GM12801 (cell line): ENCODE measurements around the gene AMOTL2.

ENCODE experiments used
- TF ChIP-seq, protein P1 (sequence below): IDR thresholded peaks from one replicate; pipeline ENCODE4 v1.5.1; 2011; ENCODE audit warnings: control low read depth; ENCODE audit not compliant: insufficient read length; ENCODE audit errors: extremely low read depth

Gene AMOTL2

DNA sequence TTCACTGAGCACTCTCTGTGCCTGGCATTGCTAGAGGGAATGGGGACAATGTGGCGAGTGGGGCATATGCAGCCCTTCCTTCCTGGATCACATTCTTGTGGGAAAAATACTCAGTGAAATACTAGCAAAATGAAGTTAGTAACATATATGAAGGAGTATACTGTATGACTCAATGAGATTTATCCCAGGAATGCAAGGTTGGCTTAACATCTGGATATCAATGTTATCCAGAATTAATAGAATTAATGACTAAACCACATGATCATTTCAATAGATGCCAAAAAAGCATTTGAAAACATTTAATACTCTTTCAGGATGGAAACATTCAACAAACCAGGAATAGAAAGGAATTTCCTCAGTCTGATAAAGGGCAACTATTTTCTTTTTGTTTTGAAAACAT is 27.5 kb downstream of the AMOTL2 start:
- TF ChIP-seq, protein P1, sequence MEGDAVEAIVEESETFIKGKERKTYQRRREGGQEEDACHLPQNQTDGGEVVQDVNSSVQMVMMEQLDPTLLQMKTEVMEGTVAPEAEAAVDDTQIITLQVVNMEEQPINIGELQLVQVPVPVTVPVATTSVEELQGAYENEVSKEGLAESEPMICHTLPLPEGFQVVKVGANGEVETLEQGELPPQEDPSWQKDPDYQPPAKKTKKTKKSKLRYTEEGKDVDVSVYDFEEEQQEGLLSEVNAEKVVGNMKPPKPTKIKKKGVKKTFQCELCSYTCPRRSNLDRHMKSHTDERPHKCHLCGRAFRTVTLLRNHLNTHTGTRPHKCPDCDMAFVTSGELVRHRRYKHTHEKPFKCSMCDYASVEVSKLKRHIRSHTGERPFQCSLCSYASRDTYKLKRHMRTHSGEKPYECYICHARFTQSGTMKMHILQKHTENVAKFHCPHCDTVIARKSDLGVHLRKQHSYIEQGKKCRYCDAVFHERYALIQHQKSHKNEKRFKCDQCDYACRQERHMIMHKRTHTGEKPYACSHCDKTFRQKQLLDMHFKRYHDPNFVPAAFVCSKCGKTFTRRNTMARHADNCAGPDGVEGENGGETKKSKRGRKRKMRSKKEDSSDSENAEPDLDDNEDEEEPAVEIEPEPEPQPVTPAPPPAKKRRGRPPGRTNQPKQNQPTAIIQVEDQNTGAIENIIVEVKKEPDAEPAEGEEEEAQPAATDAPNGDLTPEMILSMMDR = no peak

DNA sequence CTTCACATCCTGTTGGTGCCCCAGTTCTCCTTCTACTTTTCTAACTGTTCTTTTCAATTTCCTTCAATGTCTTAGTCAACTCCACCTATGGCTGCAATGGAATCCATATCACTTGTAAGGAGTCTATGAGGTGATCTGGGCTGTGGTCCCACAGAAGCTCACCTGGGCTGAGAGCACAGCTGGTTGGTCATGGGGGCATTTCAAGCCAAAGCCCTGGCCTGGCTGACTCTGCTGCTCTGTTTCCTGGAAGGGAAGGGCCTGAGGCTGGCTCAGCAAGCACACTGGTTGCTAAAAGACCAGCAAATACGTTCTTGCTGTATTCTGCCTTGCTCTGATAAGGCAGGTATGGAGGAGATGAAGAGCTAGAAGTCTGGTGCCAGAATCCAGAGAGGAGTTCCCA is 29.0 kb downstream of the AMOTL2 start:
- TF ChIP-seq, protein P1 = no peak

DNA sequence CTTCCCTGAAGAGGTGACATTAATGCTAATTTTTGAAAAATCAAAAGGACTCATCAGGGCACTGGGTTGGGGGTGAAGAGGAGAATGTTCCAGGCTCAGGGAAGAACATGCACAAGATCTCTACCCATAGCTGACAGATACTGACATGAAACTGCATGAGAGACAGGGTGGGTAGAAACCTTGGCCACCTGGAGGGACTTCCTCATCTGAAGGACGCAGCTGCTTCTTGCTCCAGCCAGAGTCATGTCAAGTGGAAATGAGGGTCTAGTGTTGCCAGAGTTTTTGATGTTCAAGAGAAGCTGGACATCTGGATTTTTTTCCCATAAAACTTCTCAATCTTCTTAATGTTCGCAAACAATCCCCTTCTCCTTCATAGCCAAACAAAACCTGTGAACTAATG is 29.7 kb downstream of the AMOTL2 start:
- TF ChIP-seq, protein P1 = no peak

DNA sequence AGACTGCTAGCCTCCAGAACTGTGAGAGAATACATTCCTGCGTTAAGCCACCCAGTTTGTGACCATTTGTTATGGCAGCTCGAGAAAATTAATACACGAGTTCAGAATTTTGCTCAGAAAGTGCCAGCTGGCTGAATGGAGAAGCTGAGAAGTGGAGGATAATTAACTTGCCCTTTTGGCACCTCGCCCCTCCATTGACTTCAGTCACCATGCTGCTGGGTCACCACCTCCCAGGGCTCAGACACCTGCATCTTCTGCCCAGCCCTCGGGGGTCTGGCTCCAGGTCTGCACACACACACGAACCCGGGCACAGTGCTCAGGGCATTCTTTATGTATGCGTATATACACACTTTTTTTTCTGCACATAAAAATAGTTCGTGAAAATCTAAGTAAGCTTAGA is 32.0 kb downstream of the AMOTL2 start:
- TF ChIP-seq, protein P1 = no peak

DNA sequence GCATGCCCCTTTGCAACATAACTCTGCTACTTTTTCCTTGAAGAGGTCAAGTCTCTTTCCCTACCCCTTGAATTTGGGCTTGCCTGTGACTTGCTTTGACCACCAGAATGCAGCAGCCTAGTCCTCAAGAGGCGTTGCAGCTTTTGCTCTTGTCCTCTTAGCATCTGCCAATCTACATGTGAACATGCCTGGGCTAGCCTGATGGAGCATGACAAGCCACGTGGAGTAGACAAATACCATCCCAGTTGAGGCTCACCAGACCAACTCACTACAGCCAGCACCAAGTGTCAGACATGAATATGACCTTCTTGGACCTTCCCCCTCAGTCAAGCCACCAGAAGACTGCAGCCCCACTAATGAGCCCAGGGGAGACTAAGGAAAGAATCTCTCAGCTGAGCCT is 32.9 kb downstream of the AMOTL2 start:
- TF ChIP-seq, protein P1 = no peak

DNA sequence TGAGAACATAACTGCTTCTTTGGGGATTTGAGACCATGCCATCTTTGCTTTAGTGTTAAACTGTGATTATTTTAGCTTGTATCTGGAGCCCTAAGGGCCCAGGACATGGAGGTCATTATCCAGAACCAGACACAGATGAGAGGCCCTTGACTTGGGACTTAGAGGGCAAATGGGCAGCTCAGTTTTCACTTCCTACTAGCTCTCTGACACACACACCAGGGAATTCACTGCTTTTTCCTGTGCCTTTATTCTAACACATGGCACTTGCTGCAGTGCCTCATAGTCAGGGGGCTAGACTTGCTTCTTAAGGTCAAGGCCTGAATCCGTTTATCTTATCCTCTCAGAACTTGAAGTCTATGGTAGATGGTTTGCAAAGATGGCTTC is 33.3 kb downstream of the AMOTL2 start:
- TF ChIP-seq, protein P1 = no peak

DNA sequence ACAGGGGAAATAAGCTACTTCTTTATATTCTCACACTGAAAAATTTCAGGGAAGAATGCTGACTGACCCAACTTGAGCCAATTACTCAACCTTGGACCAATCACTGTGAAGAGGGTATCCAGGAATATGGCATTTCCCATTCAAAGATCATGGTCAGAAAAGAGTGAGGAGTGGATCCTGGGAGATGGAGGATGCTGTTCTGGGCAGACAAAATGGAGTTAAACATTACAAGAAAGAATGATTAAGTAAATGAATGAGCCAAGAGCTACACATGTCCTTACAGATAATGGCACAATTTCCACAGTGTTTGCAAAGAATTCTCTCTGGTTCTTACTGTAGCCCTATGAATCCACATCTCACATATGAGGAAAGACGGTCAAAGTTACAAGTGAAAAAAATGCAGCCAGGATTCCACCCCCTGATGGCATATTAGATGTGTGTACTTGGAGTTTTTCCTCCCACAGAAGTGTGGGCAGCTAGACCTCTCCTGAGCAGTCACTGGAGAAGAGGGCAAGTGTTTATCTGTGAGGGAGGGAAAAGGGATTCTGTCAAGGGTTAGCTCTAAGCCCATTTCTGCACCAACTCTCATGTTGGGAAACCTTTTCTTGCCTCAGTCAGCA is 33.8 kb downstream of the AMOTL2 start:
- TF ChIP-seq, protein P1 = no peak
